Measurements from ENCODE around the gene STX7. TPM values are rescaled to one million over a fixed set of nuclear protein-coding genes. Genes with fewer than 3 reads are reported as not detected.
A peak's percentile ranks its signal among the peaks of the same experiment; 100 is the strongest.

Gene STX7
- total RNA-seq, 1 donor from 2014 or later = 33.5 TPM

GRCh38 chr6:132476688-132477087 is 36.2 kb downstream of the STX7 start:
- DNase-seq (ENCODE audit: low spot score) = no peak

- no peak for DNase-seq (ENCODE audit: low spot score)
Measured at GRCh38 chr6:132475925-132476324, 37.0 kb downstream of the STX7 start.

GRCh38 chr6:132471787-132472186 is 41.1 kb downstream of the STX7 start:
- DNase-seq (ENCODE audit: low spot score) = no peak

- peak; percentile 17 for DNase-seq (ENCODE audit: low spot score)
Measured at GRCh38 chr6:132466952-132467351, 46.0 kb downstream of the STX7 start.

- no peak for DNase-seq (ENCODE audit: low spot score)
Measured at GRCh38 chr6:132465530-132466485, 47.1 kb downstream of the STX7 start.

- no peak for DNase-seq (ENCODE audit: low spot score)
Measured at GRCh38 chr6:132464538-132465256, 48.2 kb downstream of the STX7 start.

GRCh38 chr6:132461958-132462357 is 51.0 kb downstream of the STX7 start:
- DNase-seq (ENCODE audit: low spot score) = no peak

GRCh38 chr6:132459605-132459952 is 53.3 kb downstream of the STX7 start:
- DNase-seq (ENCODE audit: low spot score) = no peak

GRCh38 chr6:132458887-132459604 is 53.9 kb downstream of the STX7 start:
- no peak for DNase-seq (ENCODE audit: low spot score)

GRCh38 chr6:132456700-132457143 is 56.2 kb downstream of the STX7 start:
- DNase-seq (ENCODE audit: low spot score) = no peak

- no peak for DNase-seq (ENCODE audit: low spot score)
Measured at GRCh38 chr6:132446855-132447241, 66.1 kb downstream of the STX7 start.

GRCh38 chr6:132446141-132446854 is 66.6 kb downstream of the STX7 start:
- DNase-seq (ENCODE audit: low spot score) = no peak

- no peak for DNase-seq (ENCODE audit: low spot score)
Measured at GRCh38 chr6:132445201-132445951, 67.5 kb downstream of the STX7 start.

- peak; percentile 20 for DNase-seq (ENCODE audit: low spot score)
Measured at GRCh38 chr6:132443206-132443605, 69.7 kb downstream of the STX7 start.

GRCh38 chr6:132430110-132430509 is 82.8 kb downstream of the STX7 start:
- no peak for DNase-seq (ENCODE audit: low spot score)

GRCh38 chr6:132425176-132425575 is 87.7 kb downstream of the STX7 start:
- DNase-seq (ENCODE audit: low spot score) = no peak

GRCh38 chr6:132423839-132424238 is 89.1 kb downstream of the STX7 start:
- no peak for DNase-seq (ENCODE audit: low spot score)

GRCh38 chr6:132418235-132418965 is 94.5 kb downstream of the STX7 start:
- no peak for DNase-seq (ENCODE audit: low spot score)

GRCh38 chr6:132414761-132415160 is 98.2 kb downstream of the STX7 start:
- no peak for DNase-seq (ENCODE audit: low spot score)

- no peak for DNase-seq (ENCODE audit: low spot score)
Measured at GRCh38 chr6:132414322-132414721, 98.6 kb downstream of the STX7 start.
